Measurements from ENCODE around the gene RPL31. TPM values are rescaled to one million over a fixed set of nuclear protein-coding genes. Genes with fewer than 3 reads are reported as not detected.

Gene RPL31
- total and polyA plus RNA-seq, 12 donors, result 610 to 4,595 (median 717) TPM

DNA sequence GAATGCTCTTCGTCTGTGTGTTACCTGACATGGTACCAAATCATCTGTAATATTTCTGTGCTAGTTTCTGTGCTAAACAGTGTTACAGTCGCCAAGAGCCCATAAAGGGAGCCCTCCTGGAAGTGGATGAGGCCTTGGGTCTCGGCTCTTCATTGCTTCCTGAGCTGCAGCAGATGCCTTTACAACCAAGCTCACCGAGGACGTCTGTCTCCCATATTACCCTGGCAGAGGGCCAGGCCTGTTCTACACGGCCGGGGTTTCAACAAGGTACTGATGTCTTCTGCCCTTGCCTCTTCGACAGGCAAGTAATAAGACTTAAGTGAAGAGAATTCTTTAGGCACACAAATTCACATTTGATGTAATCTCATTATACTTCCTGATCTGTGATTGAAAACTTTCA is 16.8 kb downstream of the RPL31 start:
- ATAC-seq, result no peak
- H3K4me1 ChIP-seq, result no peaks in the 10 kb centered on the region
- intact Hi-C loops (cut with DNase I), result loop anchor here in 1 of 10 donors (10.0 kb wide), 1 partner anchor 186 kb away; no protein-coding TSS in a partner anchor

DNA sequence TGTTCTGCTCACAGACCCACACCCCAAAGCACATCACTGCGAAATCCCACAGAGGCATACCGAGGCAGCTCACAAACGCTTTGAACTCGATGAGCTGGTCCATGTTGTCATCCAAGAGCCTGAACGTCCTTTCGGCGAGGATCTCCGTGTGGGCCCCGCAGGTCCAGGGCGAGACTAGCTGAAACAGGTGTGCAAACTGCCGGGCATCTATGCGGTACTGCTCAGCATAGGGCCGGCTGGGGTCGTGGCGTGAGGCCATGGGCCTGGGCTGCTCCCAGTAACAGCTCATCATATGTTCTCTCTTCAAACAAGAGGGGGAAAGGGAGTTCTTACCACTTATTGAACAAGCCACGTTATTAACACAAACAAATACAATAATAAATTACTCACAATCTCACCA is 20.1 kb downstream of the RPL31 start:
- Histone ChIP-seq H3K4me3 (no peak overlapping the region), H3K27me3 (no peaks in the 10 kb centered on the region), H3K9me3 (no peaks in the 10 kb centered on the region), H3K27ac (no peak overlapping the region), H3K36me3 (peaks cover 0 to 98% (median 30%) of the 10 kb centered on the region in 9 donors), H3K4me1 (no peaks in the 10 kb centered on the region)
- DNase-seq (no peak), ATAC-seq (peak in 2 of 8 donors; percentile 18 to 56)
- TF ChIP-seq, protein P1, sequence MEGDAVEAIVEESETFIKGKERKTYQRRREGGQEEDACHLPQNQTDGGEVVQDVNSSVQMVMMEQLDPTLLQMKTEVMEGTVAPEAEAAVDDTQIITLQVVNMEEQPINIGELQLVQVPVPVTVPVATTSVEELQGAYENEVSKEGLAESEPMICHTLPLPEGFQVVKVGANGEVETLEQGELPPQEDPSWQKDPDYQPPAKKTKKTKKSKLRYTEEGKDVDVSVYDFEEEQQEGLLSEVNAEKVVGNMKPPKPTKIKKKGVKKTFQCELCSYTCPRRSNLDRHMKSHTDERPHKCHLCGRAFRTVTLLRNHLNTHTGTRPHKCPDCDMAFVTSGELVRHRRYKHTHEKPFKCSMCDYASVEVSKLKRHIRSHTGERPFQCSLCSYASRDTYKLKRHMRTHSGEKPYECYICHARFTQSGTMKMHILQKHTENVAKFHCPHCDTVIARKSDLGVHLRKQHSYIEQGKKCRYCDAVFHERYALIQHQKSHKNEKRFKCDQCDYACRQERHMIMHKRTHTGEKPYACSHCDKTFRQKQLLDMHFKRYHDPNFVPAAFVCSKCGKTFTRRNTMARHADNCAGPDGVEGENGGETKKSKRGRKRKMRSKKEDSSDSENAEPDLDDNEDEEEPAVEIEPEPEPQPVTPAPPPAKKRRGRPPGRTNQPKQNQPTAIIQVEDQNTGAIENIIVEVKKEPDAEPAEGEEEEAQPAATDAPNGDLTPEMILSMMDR (IDR thresholded peaks at IDR 0.05), result no peak
- intact Hi-C loops (cut with DNase I), result no loop called here
- WGBS, 2 donors, result 89 to 91% methylated on average over 16 of the region's 16 CpGs

More for the DNA sequence above, 16.8 kb downstream of the RPL31 start:
- TF ChIP-seq, protein P1 (IDR thresholded peaks at IDR 0.05), result no peak
- peaks cover 0 to 86% (median 21%) of the 10 kb centered on the region in 9 donors for H3K36me3 ChIP-seq
- H3K27ac ChIP-seq, result no peak overlapping the region
- H3K27me3 ChIP-seq, result no peaks in the 10 kb centered on the region
- WGBS, 2 donors, result 36 to 53% methylated on average over 8 of the region's 8 CpGs
- no peak for DNase-seq
- H3K4me3 ChIP-seq, result no peak overlapping the region
- H3K9me3 ChIP-seq, result no peaks in the 10 kb centered on the region

DNA sequence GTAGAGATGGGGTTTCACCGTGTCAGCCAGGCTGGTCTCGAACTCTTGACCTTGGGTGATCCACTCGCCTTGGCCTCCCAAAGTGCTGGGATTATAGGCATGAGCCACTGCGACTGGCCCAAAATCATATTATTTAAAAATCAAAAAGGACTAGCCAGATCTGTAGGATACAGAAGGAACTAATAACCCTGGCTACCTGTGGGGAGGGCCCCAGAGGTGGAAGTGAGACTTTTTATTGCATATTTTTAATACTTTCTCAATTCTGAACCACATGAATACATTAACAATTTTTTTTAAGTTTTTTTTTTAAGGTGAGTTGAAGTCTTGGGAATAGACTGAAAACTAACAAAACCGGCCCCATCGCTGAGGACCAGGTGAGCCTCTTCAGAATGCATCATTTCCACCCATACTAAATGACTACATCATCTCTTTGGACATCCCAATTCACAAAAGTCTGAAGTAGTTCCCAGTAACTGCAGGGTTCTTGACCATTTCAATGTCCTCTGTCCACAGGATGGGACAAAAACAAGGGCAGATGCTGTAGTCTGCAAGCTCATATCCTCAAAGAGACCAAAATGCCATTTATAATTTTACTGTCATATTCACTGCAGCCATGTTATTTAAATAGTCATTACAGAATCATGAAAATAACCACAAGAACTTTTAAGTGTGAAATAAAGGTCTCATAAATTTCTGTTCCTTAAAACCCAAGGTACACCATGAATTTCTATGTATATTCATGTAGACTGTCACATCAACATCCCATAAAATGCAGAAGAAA is 21.4 kb downstream of the RPL31 start:
- Histone ChIP-seq H3K27me3 (no peaks in the 10 kb centered on the region), H3K36me3 (peaks cover 0 to 100% (median 37%) of the 10 kb centered on the region in 9 donors), H3K27ac (no peak overlapping the region), H3K9me3 (no peaks in the 10 kb centered on the region), H3K4me1 (no peaks in the 10 kb centered on the region), H3K4me3 (no peak overlapping the region)
- intact Hi-C loops (cut with DNase I), result no loop called here
- TF ChIP-seq, protein P1 (IDR thresholded peaks at IDR 0.05), result no peak
- DNase-seq (no peak), ATAC-seq (no peak)
- WGBS, 2 donors, result 96 to 98% methylated on average over 6 of the region's 6 CpGs

DNA sequence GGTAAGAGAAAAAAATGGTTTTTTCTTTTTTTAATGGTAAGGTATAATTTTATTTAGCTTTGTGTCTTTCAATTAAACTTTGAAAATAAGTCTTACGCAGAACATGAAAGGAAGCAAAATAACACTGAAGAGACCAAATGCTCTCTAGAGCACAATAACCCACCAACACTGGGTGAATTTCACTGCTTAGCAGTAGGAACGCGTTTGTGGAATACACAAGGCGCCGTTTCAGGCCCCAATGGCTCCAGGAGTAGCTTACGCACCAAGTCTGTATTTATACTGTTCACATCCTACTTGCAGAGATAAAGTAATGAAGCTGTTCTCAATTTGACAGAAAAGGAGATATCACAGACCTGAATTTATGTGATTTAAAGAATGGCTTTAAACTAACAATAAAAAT is 23.5 kb downstream of the RPL31 start:
- no peak overlapping the region for H3K4me3 ChIP-seq
- no peaks in the 10 kb centered on the region for H3K27me3 ChIP-seq
- no peak for DNase-seq
- H3K27ac ChIP-seq, result no peak overlapping the region
- intact Hi-C loops (cut with DNase I), result loop anchor here in 1 of 10 donors (5.0 kb wide), 1 partner anchor 187 kb away; no protein-coding TSS in a partner anchor
- TF ChIP-seq, protein P1 (IDR thresholded peaks at IDR 0.05), result no peak
- WGBS, 2 donors, result 93 to 95% methylated on average over 6 of the region's 6 CpGs
- no peaks in the 10 kb centered on the region for H3K9me3 ChIP-seq
- H3K36me3 ChIP-seq, result peaks cover 0 to 100% (median 37%) of the 10 kb centered on the region in 9 donors
- ATAC-seq, result no peak
- peaks cover 0 to 3% (median 0%) of the 10 kb centered on the region in 9 donors for H3K4me1 ChIP-seq
